GM13977 (cell line): ENCODE data around the gene SPRY2.
"Not testable (repeated sequence)": the region's sequence is repeated elsewhere in the genome, so short reads cannot be mapped to it uniquely, and the experiment has no call there.

Source experiments
- DNase-seq: peaks from one replicate; pipeline ENCODE4 v3.0.0; 2012; ENCODE audit warnings: low spot score
- CTCF ChIP-seq: IDR thresholded peaks from 2 replicates; pipeline ENCODE4 v1.5.1; 2012; ENCODE audit warnings: mild to moderate bottlenecking, control low read depth; ENCODE audit not compliant: insufficient read depth; ENCODE audit errors: extremely low read depth, missing control alignments
- in situ Hi-C: fragments of 300-500 bp; cut with MboI; formaldehyde crosslinking; loops from one replicate; pipeline ENCODE4 v1.12.0; 2022; ENCODE audit warnings: low sequenced_read_pairs, low pct_unique_long_range_greater_than_20kb, mixed read lengths, inconsistent platforms; ENCODE audit not compliant: unreplicated experiment

The SPRY2 gene

GRCh38 chr13:80359778-80360452 lies 19.0 kb upstream of the SPRY2 start:
- no peak for DNase-seq
- in situ Hi-C loops = loop anchor here (25.0 kb wide), 1 partner anchor 673 kb away; no protein-coding TSS in a partner anchor
- no peak for TF ChIP-seq CTCF

- TF ChIP-seq CTCF = no peak
- no peak for DNase-seq
- in situ Hi-C loops = loop anchor here (25.0 kb wide), 1 partner anchor 672 kb away; no protein-coding TSS in a partner anchor
These were observed 18.5 kb upstream of the SPRY2 start for GRCh38 chr13:80359414-80359777.

DNA sequence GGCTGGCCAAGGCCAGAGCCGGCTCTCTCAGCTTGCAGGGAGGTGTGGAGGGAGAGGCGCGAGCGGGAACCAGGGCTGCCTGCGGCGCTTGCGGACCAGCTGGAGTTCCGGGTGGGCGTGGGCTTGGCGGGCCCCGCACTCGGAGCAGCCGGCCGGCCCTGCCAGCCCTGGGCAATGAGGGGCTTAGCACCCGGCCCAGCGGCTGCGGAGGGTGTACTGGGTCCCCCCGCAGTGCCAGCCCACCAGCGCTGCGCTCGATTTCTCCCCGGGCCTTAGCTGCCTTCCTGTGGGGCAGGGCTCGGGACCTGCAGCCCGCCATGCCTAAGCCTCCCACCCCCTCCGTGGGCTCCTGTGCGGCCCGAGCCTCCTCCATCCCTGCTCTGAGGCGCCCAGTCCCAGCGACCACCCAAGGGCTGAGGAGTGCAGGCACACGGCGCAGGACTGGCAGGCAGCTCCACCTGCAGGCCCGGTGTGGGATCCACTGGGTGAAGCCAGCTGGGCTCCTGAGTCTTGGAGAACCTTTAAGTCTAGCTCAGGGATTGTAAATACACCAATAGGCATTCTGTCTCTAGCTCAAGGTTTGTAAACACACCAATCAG lies 14.7 kb upstream of the SPRY2 start:
- not testable (repeated sequence) for DNase-seq
- in situ Hi-C loops = loop anchor here (25.0 kb wide), 1 partner anchor 668 kb away; no protein-coding TSS in a partner anchor

DNA sequence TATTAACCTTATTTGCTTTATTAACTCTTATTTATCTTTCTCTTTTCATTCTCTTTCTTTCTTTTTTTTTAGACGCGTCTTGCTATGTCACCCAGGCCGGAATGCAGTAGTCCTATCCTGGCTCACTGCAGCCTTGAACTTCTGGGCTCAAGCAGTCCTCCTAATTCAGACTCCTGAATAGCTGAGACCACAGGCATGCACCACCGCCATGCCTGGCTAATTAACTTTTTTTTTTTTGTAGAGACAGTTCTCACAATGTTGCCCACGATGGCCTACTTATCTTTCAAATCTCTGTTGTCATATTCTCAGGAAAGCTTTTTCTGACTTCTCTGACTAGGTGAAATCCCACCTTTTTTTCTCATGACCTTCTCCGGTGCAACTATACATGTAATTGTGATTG lies 7.8 kb upstream of the SPRY2 start:
- in situ Hi-C loops = no loop called here
- DNase-seq = no peak
- no peak for TF ChIP-seq CTCF

DNA sequence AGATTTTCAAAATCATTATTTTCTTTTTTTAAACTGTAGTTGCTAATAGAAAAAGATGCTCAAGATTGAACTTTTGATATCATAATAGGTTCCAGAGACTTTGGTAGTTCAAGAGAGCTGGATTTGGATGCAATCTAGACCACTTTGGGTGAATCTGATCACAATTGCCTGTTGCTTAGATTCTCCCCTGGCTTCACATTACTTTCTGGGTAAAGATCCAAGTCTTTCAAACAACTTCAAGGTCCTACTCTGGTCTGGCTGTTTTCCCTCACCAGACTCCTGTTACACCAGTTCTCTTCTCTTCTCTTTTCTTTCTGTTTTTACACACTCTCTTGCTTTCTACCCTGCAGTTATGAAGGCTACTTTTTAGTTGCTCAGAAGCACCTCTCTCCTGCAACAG lies 7.4 kb upstream of the SPRY2 start:
- DNase-seq = no peak
- in situ Hi-C loops = no loop called here
- no peak for TF ChIP-seq CTCF

DNA sequence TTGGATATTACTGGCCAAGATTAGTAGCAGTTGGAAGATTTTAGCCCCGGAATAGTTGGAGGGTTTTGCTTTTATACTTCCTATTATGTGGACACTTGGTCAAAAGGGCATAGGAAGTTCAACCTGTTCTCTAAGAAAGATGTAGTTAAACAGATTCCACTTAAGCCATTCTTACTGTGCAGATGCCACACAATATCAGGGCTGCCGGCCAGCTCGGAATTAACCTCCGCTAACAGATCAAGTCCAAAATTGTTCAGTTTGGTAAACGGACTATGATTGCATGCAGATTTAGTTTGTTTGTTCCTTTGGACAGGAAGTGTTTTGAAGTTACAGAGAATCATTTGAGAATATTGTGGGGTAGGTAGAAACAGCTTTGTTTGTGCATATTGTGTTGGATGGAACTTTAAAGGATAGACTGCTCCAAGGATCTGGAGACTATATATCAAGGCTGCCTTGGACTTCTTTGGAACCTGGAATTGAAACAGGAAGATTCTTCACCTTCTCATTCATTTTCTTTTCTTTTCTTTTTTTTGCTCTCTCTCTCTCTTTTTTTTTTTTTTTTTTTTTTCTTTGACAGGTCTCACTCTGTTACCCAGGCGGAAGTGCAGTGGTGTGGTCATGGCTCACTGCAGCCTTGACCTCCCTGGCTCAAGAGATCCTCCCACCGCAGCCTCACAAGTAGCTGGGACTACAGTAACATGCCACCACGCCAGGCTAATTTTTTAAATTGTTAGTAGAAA lies 5.0 kb upstream of the SPRY2 start:
- no peak for TF ChIP-seq CTCF
- DNase-seq = no peak
- in situ Hi-C loops = no loop called here

GRCh38 chr13:80344032-80344431 lies 3.1 kb upstream of the SPRY2 start:
- DNase-seq, in situ Hi-C loops: not testable (repeated sequence)
